ENCODE measurements around the gene SMPD3.

DNA sequence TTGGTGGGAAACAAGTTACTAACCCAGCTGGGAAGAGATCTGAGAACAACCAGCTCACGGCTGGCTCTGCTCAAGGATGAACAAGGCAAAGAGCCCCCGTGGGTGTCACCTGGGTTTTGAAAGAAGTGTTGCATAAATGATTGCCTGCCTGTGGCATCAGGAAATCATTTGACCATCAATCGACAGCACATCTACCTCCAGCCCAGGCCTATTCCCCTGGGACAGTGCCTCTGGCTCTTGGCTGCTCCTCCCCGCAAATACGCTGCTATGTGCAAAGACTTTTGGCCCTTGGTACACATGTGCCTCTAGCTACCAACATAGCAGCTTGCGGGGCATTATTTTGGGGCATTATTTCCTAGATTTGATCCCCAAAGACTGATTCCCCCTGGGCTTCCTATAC lies 39.4 kb upstream of the SMPD3 start:
- TF ChIP-seq, protein P1, sequence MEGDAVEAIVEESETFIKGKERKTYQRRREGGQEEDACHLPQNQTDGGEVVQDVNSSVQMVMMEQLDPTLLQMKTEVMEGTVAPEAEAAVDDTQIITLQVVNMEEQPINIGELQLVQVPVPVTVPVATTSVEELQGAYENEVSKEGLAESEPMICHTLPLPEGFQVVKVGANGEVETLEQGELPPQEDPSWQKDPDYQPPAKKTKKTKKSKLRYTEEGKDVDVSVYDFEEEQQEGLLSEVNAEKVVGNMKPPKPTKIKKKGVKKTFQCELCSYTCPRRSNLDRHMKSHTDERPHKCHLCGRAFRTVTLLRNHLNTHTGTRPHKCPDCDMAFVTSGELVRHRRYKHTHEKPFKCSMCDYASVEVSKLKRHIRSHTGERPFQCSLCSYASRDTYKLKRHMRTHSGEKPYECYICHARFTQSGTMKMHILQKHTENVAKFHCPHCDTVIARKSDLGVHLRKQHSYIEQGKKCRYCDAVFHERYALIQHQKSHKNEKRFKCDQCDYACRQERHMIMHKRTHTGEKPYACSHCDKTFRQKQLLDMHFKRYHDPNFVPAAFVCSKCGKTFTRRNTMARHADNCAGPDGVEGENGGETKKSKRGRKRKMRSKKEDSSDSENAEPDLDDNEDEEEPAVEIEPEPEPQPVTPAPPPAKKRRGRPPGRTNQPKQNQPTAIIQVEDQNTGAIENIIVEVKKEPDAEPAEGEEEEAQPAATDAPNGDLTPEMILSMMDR (IDR thresholded peaks at IDR 0.05 in 8 of 11, conservative IDR thresholded peaks at IDR 0.05 in 3 of 11) = no peak
- TF ChIP-seq POLR2A (IDR thresholded peaks at IDR 0.05) (no peak), POLR2AphosphoS5 (IDR thresholded peaks at IDR 0.05) (no peak)

Data from spleen (tissue), 7 donors.